GM18505 (cell line): Measurements from ENCODE around the gene PTPDC1.

Experiments used
- ATAC-seq: cut with Tn5 transposase; IDR thresholded peaks from one replicate; pipeline ENCODE4 v1.9.1; 2021; ENCODE audit not compliant: unreplicated experiment
- POLR2A ChIP-seq: IDR thresholded peaks from 4 replicates; pipeline ENCODE4 v1.6.1; 2011; ENCODE audit warnings: borderline replicate concordance; ENCODE audit not compliant: insufficient read depth, insufficient read length; ENCODE audit errors: extremely low read depth

PTPDC1 gene

GRCh38 chr9:94084314-94084713 is at the start of gene PTPDC1:
Gene PTPDC1 (plus strand): TSS chr9:94084464. CDS start chr9:94084531, 67 bp downstream.
- ATAC-seq = no peak

GRCh38 chr9:94034511-94034910 is 49.8 kb upstream of the PTPDC1 start:
- no peak for TF ChIP-seq POLR2A
- ATAC-seq = no peak

More at GRCh38 chr9:94084314-94084713, at the start of gene PTPDC1:
- no peak for TF ChIP-seq POLR2A

DNA sequence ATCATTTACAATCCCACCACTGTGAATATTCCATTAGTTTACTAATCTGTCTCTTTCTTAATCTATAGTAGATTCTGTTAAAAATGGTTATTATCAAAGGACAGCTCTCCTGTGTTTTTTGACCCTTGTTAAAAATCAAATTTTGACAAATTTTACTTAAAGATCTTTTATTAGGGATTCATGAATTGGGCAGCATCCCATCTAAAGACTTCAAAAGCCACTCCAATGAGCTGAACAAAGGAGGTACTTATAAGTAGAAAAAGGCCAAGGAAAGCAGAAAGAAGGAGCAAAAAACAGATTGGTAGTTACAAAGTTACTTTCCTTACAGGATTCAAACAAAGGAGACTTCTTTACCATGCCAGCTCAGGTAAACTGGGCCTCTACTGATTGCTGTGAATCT is 44.5 kb upstream of the PTPDC1 start:
- no peak for ATAC-seq
- TF ChIP-seq POLR2A = no peak

- no peak for TF ChIP-seq POLR2A
Measured at GRCh38 chr9:94042516-94043360, 41.5 kb upstream of the PTPDC1 start.

DNA sequence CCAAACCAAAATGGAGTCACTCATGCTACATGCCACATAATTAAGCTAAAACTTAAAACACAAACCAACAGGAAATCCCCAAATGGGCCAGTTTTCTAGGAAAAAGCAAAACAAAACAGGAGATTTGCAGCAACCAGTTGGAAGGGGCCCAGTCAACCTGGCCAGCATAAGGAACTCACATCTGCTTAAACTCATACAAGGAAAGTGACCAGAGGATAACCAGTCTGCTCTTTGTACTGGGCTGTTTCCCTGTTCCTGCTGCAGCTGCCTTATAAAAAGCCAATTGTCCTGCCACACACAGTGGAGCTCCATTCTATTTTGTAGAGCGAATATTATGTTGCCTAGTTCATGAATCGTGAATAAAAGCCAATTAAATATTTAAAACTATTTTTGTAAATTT is 29.5 kb upstream of the PTPDC1 start:
- ATAC-seq = no peak
- no peak for TF ChIP-seq POLR2A

More at GRCh38 chr9:94042516-94043360, 41.5 kb upstream of the PTPDC1 start:
- ATAC-seq = no peak

DNA sequence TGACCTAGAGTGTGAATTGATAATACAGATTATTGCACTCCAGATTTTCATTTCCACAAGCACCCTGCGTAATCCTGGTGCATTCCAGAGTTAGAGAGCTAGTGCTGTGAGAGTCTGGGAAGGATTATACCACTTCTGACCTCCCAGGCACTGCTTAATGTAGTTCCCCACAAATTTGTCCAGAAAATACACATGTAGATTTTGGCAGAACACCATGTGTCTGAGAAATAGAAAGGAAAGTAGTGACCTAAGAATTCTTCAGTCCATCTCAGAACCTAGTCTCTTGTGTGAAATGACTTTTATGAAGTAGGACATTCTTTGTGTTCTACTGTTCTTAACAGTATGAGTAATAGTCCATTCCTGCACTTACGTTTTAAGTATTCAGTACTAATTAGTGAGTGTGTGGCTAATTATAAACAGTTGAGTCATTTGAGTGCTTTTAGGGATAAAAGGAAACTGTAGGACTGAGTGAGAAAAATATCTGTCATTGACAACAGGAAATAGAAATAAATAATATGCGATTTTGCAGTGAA is 27.8 kb upstream of the PTPDC1 start:
- no peak for ATAC-seq
- no peak for TF ChIP-seq POLR2A

GRCh38 chr9:94057918-94058317 is 26.3 kb upstream of the PTPDC1 start:
- ATAC-seq = no peak
- no peak for TF ChIP-seq POLR2A

GRCh38 chr9:94061864-94062263 is 22.4 kb upstream of the PTPDC1 start:
- TF ChIP-seq POLR2A = no peak
- no peak for ATAC-seq

DNA sequence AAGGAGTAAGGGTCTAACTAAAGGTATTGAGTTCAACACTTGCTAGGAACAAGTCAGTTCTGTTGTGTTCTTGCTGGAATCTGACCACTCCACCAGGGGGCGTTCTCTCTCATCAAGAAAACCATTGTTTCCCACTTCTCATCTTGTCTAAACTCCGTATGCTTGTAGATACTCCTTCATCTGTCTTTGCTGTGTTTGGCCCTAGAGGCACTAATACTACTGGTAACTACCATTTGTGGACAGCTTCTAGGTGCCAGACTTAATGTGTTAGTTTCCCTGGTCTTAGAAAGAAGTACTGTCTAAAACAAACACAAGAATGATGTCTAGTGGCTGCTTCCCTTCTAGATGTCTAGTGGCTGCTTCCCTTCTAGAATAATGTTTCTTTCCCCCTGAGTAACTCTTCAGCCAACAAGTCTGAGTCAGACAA is 18.7 kb upstream of the PTPDC1 start:
- TF ChIP-seq POLR2A = no peak
- no peak for ATAC-seq

GRCh38 chr9:94068257-94068656 is 16.0 kb upstream of the PTPDC1 start:
- TF ChIP-seq POLR2A = no peak
- ATAC-seq = no peak

GRCh38 chr9:94076557-94076956 is 7.7 kb upstream of the PTPDC1 start:
- no peak for ATAC-seq
- TF ChIP-seq POLR2A = no peak

GRCh38 chr9:94078086-94078485 is 6.2 kb upstream of the PTPDC1 start:
- no peak for ATAC-seq
- no peak for TF ChIP-seq POLR2A

GRCh38 chr9:94079236-94079635 is 5.0 kb upstream of the PTPDC1 start:
- no peak for TF ChIP-seq POLR2A

GRCh38 chr9:94080249-94080648 is 4.0 kb upstream of the PTPDC1 start:
- ATAC-seq = no peak
- no peak for TF ChIP-seq POLR2A

More at GRCh38 chr9:94079236-94079635, 5.0 kb upstream of the PTPDC1 start:
- no peak for ATAC-seq

GRCh38 chr9:94081435-94081834 is 2.8 kb upstream of the PTPDC1 start:
- no peak for TF ChIP-seq POLR2A
- ATAC-seq = no peak

- ATAC-seq = no peak
- no peak for TF ChIP-seq POLR2A
Measured at GRCh38 chr9:94081864-94082463, 2.3 kb upstream of the PTPDC1 start.
